HepG2 (cell line): Measurements from ENCODE around the gene RPS6KA2. TPM values are rescaled to one million over a fixed set of nuclear protein-coding genes. Genes with fewer than 3 reads are reported as not detected.

ENCODE experiments used
- ARNT2 ChIP-seq: sonication (generic); formaldehyde crosslinking; IDR thresholded peaks from 2 replicates; pipeline ENCODE4 v1.8.0; 2022; ENCODE audit warnings: mild to moderate bottlenecking, low read depth, missing genetic modification reagents, moderate library complexity
- CREBL2 ChIP-seq: sonication (generic); formaldehyde crosslinking; IDR thresholded peaks from 2 replicates; pipeline ENCODE4 v1.8.1; 2023; ENCODE audit warnings: missing genetic modification reagents, mild to moderate bottlenecking, borderline replicate concordance
- DNMT3B ChIP-seq: conservative IDR thresholded peaks from 2 replicates; pipeline ENCODE4 v1.6.1; 2016; ENCODE audit warnings: missing biosample characterization, control low read depth
- GLI4 ChIP-seq: sonication (generic); formaldehyde crosslinking; IDR thresholded peaks from 2 replicates; pipeline ENCODE4 v1.5.1; 2020; ENCODE audit warnings: missing genetic modification reagents, mild to moderate bottlenecking, moderate library complexity, borderline replicate concordance
- HHEX ChIP-seq: IDR thresholded peaks from 2 replicates; pipeline ENCODE4 v1.6.1; 2016; ENCODE audit warnings: control low read depth
- ISL2 ChIP-seq: sonication (generic); formaldehyde crosslinking; IDR thresholded peaks from 2 replicates; pipeline ENCODE4 v1.5.0; 2020; ENCODE audit warnings: missing genetic modification reagents
- MIER3 ChIP-seq: IDR thresholded peaks from 2 replicates; pipeline ENCODE4 v1.6.1; 2016; ENCODE audit warnings: missing compliant biosample characterization, borderline replicate concordance
- NFYC ChIP-seq: IDR thresholded peaks from 2 replicates; pipeline ENCODE4 v1.6.1; 2016; ENCODE audit warnings: missing genetic modification reagents, missing compliant biosample characterization
- NR2F6 ChIP-seq, 2 experiments: IDR thresholded peaks; 2 replicates each; pipeline ENCODE4 v1.6.1; 2016; ENCODE audit warnings: antibody characterized with exemption in 1 of 2, mild to moderate bottlenecking in 1 of 2
- SOX6 ChIP-seq, 2 experiments: fragments of 450-650 bp in 1 of 2; sonication (generic) in 1 of 2; formaldehyde crosslinking in 1 of 2; IDR thresholded peaks; 2 replicates each; pipeline versions ENCODE4 v1.4.0 to v1.6.1; 2017 to 2020; ENCODE audit warnings: antibody characterized with exemption in 1 of 2, mild to moderate bottlenecking in 1 of 2, missing genetic modification reagents in 1 of 2
- ZBTB42 ChIP-seq: sonication (generic); formaldehyde crosslinking; IDR thresholded peaks from 2 replicates; pipeline ENCODE4 v1.5.0; 2020; ENCODE audit warnings: mild to moderate bottlenecking, missing genetic modification reagents
- ZNF101 ChIP-seq: sonication (generic); formaldehyde crosslinking; IDR thresholded peaks from 2 replicates; pipeline ENCODE4 v1.4.0; 2020; ENCODE audit warnings: mild to moderate bottlenecking, low read depth, missing genetic modification reagents, borderline replicate concordance
- ZNF138 ChIP-seq: sonication (generic); formaldehyde crosslinking; IDR thresholded peaks from 2 replicates; pipeline ENCODE4 v1.5.0; 2020; ENCODE audit warnings: mild to moderate bottlenecking, low read depth, missing genetic modification reagents
- ZNF350 ChIP-seq: sonication (generic); formaldehyde crosslinking; IDR thresholded peaks from 2 replicates; pipeline ENCODE4 v1.4.0; 2020; ENCODE audit warnings: mild to moderate bottlenecking, low read depth, missing genetic modification reagents, borderline replicate concordance
- ZNF446 ChIP-seq: sonication (generic); formaldehyde crosslinking; IDR thresholded peaks from 2 replicates; pipeline ENCODE4 v1.5.0; 2020; ENCODE audit warnings: mild to moderate bottlenecking, missing genetic modification reagents
- ZNF496 ChIP-seq: sonication (generic); formaldehyde crosslinking; IDR thresholded peaks from 2 replicates; pipeline ENCODE4 v1.8.1; 2023; ENCODE audit warnings: mild to moderate bottlenecking, moderate library complexity, missing genetic modification reagents; ENCODE audit not compliant: insufficient replicate concordance
- ZNF558 ChIP-seq: sonication (generic); formaldehyde crosslinking; IDR thresholded peaks from 2 replicates; pipeline ENCODE4 v1.9.0; 2022; ENCODE audit warnings: mild to moderate bottlenecking, missing genetic modification reagents, borderline replicate concordance
- ZNF597 ChIP-seq: sonication (generic); formaldehyde crosslinking; IDR thresholded peaks from 2 replicates; pipeline ENCODE4 v1.5.0; 2020; ENCODE audit warnings: missing genetic modification reagents
- ZNF788 ChIP-seq: sonication (generic); formaldehyde crosslinking; IDR thresholded peaks from 2 replicates; pipeline ENCODE4 v1.5.0; 2020; ENCODE audit warnings: mild to moderate bottlenecking, missing genetic modification reagents, borderline replicate concordance
- polyA plus RNA-seq, 8 experiments: library from polyadenylated mRNA; depleted of rRNA in 3 of 8; stranded (reverse) in 7 of 8; unstranded in 1 of 8; fragments of >200 nt; fragmentation: Illumina TruSeq in 4 of 8; extraction: Trizol in 4 of 8; gene quantifications; 2 replicates each; pipeline versions ENCODE4 v1.2.1 to v1.2.3, GENCODE V29; 2011 to 2016; ENCODE audit warnings: low read depth in 4 of 8, missing spikeins in 1 of 8, mixed read lengths in 1 of 8; ENCODE audit not compliant: insufficient read depth in 1 of 8
- total RNA-seq, 5 experiments: library from RNA; depleted of rRNA; stranded (reverse); fragments of >200 nt; fragmentation: Illumina TruSeq; extraction: Trizol; gene quantifications; 2 replicates each; pipeline ENCODE4 v1.2.3, GENCODE V29; 2016; ENCODE audit warnings: low read depth in 1 of 5
- TF ChIP-seq, protein P1 (sequence below): IDR thresholded peaks from 2 replicates; pipeline ENCODE4 v1.6.1; 2016
- TF ChIP-seq, protein P2 (sequence below): IDR thresholded peaks from 2 replicates; pipeline ENCODE4 v1.6.1; 2012; ENCODE audit warnings: low read depth, low read length, improper control_type of control experiment
- TF ChIP-seq, protein P3 (sequence below): sonication (generic); formaldehyde crosslinking; IDR thresholded peaks from 2 replicates; pipeline ENCODE4 v1.4.0; 2020; ENCODE audit warnings: missing genetic modification reagents

The RPS6KA2 gene
- total and polyA plus RNA-seq, 2 of the 13 experiments (the other 11 are each of a cell fraction or from before 2014, with no cell fraction given) = 0.22 to 0.38 TPM

DNA sequence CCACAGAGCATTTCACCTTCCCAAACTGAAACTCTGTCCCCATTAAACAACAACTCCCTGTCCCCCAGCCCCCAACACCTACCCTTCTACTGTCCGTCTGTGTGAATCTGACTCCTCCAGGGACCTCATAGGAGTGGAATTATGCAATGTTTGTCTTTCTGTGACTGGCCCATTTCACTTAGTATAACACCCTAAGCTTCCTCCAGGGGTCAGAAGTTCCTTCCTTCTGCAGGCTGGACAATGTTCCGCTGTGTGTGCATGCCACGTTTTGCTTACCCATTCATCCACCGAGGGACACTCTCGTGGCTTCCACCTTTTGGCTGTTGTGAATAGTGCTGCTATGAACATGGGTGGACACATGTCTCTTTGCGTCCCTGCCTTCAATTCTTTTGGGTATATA, 206.7 kb downstream of the RPS6KA2 start (continued):
- TF ChIP-seq ZNF558 (CRISPR knock-in tag) (no peak), HHEX (CRISPR knock-in tag) (no peak), GLI4 (no peak), ZNF101 (CRISPR knock-in tag) (no peak), ZNF496 (no peak), NFYC (CRISPR knock-in tag) (no peak), ZBTB42 (no peak), ARNT2 (0 out of 2 replicates have a peak, but pooled peaks have one; percentile 48), ZNF597 (no peak), NR2F6 (IDR thresholded peaks at IDR 0.05) (peak; percentile 56), NR2F6 (CRISPR knock-in tag; IDR thresholded peaks at IDR 0.05) (peak; percentile 81), ZNF138 (CRISPR knock-in tag) (no peak), ZNF350 (CRISPR knock-in tag) (peak; percentile 52; the same call in 1 of the 2 replicates), ZNF788 (CRISPR knock-in tag) (no peak; the same call in 1 of the 2 replicates), SOX6 (IDR thresholded peaks at IDR 0.05) (no peak), SOX6 (CRISPR knock-in tag; IDR thresholded peaks at IDR 0.05) (peak; percentile 64), ZNF446 (CRISPR knock-in tag) (no peak), DNMT3B (CRISPR knock-in tag) (no peak), MIER3 (CRISPR knock-in tag) (no peak; the same call in 1 of the 2 replicates), CREBL2 (no peak), ISL2 (CRISPR knock-in tag) (peak; percentile 40; the same call in 1 of the 2 replicates)
- TF ChIP-seq, protein P1, sequence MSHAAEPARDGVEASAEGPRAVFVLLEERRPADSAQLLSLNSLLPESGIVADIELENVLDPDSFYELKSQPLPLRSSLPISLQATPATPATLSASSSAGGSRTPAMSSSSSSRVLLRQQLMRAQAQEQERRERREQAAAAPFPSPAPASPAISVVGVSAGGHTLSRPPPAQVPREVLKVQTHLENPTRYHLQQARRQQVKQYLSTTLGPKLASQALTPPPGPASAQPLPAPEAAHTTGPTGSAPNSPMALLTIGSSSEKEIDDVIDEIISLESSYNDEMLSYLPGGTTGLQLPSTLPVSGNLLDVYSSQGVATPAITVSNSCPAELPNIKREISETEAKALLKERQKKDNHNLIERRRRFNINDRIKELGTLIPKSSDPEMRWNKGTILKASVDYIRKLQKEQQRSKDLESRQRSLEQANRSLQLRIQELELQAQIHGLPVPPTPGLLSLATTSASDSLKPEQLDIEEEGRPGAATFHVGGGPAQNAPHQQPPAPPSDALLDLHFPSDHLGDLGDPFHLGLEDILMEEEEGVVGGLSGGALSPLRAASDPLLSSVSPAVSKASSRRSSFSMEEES (CRISPR knock-in tag) = peak; percentile 48; the same call in 1 of the 2 replicates
- TF ChIP-seq, protein P2, sequence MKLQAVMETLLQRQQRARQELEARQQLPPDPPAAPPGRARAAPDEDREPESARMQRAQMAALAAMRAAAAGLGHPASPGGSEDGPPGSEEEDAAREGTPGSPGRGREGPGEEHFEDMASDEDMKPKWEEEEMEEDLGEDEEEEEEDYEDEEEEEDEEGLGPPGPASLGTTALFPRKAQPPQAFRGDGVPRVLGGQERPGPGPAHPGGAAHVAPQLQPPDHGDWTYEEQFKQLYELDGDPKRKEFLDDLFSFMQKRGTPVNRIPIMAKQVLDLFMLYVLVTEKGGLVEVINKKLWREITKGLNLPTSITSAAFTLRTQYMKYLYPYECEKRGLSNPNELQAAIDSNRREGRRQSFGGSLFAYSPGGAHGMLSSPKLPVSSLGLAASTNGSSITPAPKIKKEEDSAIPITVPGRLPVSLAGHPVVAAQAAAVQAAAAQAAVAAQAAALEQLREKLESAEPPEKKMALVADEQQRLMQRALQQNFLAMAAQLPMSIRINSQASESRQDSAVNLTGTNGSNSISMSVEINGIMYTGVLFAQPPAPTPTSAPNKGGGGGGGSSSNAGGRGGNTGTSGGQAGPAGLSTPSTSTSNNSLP = 0 out of 2 replicates have a peak, but pooled peaks have one; percentile 17
- TF ChIP-seq, protein P3, sequence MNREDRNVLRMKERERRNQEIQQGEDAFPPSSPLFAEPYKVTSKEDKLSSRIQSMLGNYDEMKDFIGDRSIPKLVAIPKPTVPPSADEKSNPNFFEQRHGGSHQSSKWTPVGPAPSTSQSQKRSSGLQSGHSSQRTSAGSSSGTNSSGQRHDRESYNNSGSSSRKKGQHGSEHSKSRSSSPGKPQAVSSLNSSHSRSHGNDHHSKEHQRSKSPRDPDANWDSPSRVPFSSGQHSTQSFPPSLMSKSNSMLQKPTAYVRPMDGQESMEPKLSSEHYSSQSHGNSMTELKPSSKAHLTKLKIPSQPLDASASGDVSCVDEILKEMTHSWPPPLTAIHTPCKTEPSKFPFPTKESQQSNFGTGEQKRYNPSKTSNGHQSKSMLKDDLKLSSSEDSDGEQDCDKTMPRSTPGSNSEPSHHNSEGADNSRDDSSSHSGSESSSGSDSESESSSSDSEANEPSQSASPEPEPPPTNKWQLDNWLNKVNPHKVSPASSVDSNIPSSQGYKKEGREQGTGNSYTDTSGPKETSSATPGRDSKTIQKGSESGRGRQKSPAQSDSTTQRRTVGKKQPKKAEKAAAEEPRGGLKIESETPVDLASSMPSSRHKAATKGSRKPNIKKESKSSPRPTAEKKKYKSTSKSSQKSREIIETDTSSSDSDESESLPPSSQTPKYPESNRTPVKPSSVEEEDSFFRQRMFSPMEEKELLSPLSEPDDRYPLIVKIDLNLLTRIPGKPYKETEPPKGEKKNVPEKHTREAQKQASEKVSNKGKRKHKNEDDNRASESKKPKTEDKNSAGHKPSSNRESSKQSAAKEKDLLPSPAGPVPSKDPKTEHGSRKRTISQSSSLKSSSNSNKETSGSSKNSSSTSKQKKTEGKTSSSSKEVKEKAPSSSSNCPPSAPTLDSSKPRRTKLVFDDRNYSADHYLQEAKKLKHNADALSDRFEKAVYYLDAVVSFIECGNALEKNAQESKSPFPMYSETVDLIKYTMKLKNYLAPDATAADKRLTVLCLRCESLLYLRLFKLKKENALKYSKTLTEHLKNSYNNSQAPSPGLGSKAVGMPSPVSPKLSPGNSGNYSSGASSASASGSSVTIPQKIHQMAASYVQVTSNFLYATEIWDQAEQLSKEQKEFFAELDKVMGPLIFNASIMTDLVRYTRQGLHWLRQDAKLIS (CRISPR knock-in tag) = no peak
